GM12873 (cell line): ENCODE results near the gene ZFHX3.

Experiments used
- CTCF ChIP-seq: IDR thresholded peaks from 2 replicates; pipeline ENCODE4 v1.5.1; 2012; ENCODE audit warnings: low read depth, mild to moderate bottlenecking, moderate library complexity, low read length, control low read depth; ENCODE audit not compliant: insufficient read depth; ENCODE audit errors: missing control alignments

Gene ZFHX3

GRCh38 chr16:72910875-72911274 is 137.1 kb downstream of the ZFHX3 start:
- no peak for TF ChIP-seq CTCF

DNA sequence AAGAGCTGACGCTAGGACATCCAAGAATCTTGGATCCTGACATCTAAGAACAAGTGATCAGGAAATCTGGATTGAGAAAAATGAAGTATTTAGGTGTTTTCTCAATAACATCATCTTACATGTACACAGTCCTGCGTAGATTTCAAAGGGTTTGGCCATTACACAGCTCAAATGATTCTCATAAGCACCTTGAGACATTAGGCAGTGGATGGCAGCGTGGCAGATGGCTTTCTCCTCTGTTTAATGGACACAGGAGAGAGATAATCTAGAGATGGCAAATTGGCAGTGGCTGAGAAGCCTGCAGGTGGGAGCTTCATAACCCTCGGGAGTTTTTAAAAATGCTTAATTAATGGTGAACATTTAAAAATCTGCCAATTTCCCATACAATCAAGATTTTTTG is 137.5 kb downstream of the ZFHX3 start:
- no peak for TF ChIP-seq CTCF

- TF ChIP-seq CTCF: no peak
These were observed 138.7 kb downstream of the ZFHX3 start for GRCh38 chr16:72909196-72909595.

DNA sequence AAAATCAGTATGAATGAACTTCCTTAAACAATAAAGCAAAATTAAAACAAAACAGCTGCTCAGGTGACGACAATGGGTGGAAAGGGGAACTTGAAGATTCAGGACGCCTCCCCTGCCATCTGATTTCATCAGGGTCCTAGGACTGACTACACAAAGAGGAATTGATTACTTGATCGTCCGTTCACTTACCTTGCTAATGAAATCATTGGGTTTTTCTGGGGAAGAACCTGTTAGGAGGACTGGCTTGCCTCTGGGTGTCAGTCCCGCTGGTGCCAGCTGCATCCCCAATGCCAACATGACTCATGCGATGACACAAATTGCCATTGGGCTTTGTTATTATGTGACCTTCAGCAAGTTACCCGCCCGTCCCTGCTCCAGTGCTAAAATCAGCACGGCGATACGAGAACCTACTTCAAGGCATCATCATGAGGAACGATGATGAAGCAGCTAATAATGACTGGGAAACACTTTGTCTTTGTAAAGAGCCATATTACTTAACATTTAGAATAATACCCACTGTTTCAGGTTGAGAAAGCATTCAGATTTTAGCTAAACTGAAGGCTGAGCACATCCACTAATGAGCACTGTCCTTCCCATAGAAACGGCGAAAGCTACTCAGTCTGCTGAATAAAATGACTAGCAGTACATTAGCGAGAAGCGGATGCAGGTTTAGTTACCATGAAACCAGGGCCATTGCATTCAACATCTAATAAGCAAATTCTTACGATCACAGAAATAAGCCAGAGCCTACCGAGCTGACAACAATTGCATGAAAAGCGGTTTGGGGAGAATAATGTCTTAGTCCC is 139.4 kb downstream of the ZFHX3 start:
- TF ChIP-seq CTCF: no peak

DNA sequence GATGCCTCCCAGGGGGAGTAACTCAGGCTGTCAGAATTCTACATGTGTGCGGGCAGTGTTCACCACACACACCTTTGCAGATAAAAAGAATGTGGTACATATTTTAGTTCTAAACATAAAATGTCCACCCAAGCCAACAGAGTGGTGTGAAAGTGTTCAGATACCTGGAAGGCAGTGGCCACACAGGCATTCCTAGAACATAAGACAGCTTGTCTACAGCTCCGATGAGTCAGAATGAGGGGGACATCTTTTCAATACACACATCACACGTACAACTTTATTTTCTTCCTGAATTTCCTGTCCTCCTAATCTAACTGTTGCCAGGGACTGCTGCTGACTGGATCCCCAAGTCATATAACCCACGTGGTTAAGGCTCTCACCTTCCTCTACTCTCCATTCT is 142.3 kb downstream of the ZFHX3 start:
- TF ChIP-seq CTCF: no peak

- no peak for TF ChIP-seq CTCF
These were observed 144.8 kb downstream of the ZFHX3 start for GRCh38 chr16:72903176-72903575.

DNA sequence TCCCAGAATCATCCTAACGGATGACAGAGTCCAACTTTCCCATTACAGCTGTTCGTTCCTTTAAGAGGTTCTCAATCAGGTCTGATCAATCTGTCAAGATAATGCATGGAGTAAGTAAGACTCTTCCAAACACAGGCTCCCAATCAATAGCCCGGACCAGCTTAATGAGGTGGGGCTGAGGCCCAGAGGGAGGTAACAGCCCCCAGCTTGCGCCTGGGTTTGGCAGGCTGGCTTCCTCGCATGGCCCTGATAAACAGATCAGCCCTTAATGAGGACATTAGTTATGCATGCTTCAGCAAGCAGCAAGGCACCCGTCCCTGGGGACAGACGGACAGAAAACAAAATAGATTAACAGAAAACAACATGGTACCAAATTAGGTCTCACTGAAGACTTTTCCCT is 145.7 kb downstream of the ZFHX3 start:
- no peak for TF ChIP-seq CTCF
